CD4-positive, alpha-beta T cell treated with Interleukin-12 subunit alpha and Interleukin-12 subunit beta, for 1 hour (primary cell): Measurements from ENCODE around the gene CH25H.
A peak's percentile ranks its signal among the peaks of the same experiment; 100 is the strongest.
"Not testable (repeated sequence)": the region's sequence is repeated elsewhere in the genome, so short reads cannot be mapped to it uniquely, and the experiment has no call there.

ENCODE experiments used
- DNase-seq: peaks from one replicate; pipeline ENCODE4 v3.0.0-alpha.2; 2020

CH25H gene, protein sequence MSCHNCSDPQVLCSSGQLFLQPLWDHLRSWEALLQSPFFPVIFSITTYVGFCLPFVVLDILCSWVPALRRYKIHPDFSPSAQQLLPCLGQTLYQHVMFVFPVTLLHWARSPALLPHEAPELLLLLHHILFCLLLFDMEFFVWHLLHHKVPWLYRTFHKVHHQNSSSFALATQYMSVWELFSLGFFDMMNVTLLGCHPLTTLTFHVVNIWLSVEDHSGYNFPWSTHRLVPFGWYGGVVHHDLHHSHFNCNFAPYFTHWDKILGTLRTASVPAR

DNA sequence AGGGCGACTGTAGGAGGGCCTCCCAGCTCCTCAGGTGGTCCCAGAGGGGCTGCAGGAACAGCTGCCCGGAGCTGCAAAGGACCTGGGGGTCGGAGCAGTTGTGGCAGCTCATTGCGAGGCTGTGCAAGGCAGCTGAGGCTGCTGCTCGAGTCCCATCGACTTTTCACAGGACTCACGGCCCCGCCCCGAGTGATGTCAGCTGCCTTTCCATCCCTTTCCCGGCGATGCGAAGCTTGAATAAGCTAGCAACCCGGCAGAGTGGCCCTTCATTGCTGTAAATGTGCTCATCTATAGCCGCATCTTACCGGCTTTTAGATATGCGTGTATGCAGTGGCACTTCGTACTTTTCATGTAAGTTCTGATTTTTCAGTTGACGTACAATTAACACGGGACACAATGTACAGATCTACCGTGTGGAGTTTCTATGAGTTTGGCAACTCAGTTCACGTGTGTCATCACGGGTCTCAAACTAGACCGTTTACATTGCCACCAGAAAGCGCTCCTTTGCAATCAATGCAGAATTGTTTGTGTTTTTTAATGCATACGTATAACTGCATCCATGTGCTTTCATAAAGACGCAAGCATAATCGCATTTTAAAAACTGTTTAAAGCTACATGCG, at the start of gene CH25H:
Gene CH25H, minus strand, starts transcription at position 137 of the 620 bp plus-strand sequence. Its CDS starts 25 bp downstream, at position 112.
- DNase-seq, result peak; percentile 29

DNA sequence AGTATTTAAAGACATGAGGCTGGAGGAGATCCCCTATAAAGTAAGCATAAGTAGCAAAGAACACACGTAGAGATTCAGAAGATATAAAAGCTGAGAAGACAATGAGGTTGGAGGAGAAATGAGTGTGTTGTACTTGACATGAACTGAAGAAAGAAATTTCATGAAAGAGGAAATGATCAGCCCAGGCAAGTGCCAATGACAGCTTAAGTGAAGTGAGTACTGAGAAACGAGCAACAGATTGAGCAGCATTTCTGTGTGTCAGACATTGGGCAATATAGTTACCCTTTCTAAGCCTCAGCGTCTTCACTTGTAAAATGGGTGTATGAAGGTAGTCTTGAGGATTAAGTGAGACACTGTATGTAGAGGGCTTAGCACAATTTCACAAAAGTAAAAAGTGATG, 49.2 kb upstream of the CH25H start:
- no peak for DNase-seq

DNA sequence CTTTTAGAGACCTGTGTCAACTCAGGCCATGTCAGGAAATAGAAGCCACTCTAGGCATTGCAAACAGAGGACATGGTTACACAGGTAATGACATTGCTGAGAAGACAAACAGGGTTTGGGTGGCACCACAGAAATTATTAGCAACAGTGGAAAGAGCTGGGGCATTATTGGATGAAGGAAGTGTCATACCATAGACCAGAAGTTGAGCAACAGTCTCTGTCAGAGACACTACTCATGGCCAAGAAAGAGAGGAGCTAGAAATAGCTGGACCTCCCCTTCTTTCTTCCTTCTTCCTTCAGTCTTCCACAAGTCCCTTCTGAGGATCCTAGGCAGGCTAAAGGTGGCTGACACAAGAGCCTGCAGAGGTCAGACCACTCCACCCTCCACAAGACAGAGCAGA, 48.7 kb upstream of the CH25H start:
- DNase-seq, result no peak

DNA sequence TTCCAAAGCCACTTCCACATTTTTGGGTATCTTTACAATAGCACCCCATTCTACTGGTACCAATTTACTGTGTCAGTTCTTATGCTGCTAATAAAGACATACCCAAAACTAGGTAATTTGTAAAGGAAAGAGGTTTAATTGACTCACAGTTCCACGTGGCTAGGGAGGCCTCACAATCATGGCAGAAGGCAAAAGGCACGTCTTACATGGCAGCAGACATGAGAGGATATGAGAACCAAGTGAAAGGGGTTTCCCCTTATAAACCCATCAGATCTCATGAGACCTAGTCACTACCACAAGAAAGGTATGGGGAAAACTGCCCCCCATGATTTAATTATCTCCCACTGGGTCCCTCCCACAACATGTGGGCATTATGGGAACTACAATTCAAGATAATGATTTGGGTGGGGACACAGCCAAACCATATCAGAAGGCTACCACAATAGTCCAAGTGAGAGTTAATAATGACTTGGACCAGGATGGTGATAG, 48.0 kb upstream of the CH25H start:
- DNase-seq, result not testable (repeated sequence)

DNA sequence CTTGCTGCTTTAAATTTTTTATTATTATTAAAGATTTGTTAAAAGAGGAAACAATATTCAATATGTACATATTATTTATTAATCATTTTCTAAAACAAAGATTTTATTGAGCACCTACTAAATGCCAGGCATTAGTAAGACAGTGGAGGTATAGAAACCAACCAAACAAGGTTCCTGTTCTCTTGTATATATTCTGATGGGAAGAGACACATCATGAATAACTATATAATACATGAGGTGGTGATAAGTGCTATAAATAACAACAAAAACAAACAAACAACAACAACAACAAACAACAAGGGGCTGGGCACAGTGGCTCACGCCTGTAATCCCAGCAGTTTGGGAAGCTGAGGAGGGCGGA, 45.1 kb upstream of the CH25H start:
- DNase-seq, result no peak

DNA sequence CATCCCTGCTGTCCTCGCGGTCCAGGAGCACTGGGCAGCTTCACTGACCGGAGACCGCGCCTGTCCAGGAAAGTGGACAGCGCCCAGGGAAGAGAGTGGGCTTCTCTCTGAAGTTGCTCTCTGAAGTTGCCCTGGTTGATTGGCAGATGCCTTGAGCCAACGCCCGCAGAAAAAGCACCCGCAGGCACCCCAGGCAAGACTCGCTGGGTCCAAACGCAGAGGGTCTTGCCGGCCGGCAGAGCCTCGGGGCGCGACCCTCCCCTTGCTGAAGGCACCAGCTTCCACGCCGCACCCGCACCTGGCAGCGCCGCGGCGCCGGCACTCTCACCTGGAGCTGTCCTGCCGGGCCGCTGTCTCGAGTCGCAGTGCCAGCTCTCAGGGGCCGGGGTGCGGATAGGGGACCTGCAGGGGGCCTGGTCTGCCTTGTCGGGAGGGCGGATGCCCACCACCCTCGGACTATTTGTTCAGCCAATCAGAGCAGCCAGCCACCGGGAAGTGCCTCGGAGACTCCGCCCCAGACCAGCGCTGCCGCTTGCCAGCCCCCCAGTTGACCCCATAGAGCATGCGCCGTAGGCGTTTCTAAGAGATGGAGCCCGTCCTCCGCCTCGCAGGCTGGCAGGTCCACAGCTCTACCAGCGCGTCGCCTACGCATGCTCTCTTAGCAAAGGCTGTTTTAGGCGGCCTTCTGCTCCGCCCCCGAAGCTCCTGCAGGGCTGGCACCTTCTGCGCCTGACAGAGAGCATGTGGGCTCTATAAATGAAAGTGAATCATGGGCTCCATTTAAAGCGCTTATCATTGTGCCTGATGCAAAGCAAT, 44.5 kb upstream of the CH25H start, which contains the start of gene LIPA:
Gene LIPA, minus strand, starts transcription at position 367 of the 816 bp plus-strand sequence. CDS start 4,127 bp downstream, outside the sequence.
- DNase-seq, result peak; percentile 98

DNA sequence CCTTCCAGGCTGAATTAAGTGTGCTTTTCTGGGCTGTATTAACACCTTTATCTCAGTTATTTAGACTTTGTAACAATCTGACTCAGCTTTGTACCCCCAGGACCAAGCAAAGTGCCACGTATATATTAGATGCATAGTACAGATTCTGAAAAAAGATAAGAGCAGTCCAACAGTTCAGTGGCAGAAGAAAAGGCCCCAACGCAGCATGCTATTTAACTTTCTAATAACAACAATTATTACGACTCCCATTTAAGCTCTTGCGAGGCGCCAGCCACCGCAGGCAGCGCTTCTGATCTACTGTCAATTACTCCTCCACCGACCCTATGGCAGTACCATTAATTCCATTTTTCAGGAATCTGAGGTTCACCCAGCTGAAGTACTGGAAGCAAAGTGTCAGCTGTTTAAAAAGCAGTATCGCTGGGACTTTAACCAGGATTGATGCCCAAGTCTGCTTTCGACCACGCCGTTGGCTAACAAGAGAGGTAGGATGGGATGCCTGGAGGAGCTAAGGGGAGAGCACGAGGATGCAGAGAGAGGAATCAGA, 43.8 kb upstream of the CH25H start:
- DNase-seq, result no peak

DNA sequence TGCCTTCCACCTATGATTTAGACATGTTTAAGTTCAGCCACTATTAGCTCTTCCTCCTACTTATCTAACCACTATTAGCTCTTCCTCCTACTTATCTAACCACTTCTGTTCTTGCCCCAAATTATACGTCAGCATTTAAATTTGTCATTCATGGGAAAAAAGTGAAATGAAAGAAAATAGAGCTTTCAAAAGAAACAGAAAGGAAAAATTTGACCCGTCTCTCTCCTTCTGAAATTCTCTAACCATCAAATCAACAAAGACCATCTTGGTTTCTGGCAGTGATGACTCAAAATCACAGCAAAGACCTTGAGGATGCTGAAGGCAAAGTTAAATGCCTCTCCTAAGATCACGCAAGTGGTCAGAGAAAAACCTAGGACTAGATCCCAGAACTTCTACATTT, 41.9 kb upstream of the CH25H start:
- DNase-seq, result no peak

DNA sequence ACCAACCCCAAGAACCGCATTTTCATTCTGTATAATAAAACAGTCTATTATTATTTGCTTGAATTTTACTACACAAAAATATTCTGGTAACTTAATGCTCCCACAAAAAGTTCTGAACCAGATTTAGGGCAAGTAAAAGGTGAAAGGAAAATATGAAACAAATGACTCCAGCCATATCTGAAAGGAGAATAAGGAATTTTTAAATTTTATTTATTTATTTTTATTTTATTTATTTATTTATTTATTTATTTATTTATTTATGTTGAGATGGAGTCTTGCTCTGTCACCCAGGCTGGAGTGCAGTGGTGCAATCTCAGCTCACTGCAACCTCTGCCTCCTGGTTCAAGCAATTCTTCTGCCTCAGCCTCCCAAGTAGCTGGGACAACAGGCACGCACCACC, 40.5 kb upstream of the CH25H start:
- DNase-seq, result not testable (repeated sequence)

DNA sequence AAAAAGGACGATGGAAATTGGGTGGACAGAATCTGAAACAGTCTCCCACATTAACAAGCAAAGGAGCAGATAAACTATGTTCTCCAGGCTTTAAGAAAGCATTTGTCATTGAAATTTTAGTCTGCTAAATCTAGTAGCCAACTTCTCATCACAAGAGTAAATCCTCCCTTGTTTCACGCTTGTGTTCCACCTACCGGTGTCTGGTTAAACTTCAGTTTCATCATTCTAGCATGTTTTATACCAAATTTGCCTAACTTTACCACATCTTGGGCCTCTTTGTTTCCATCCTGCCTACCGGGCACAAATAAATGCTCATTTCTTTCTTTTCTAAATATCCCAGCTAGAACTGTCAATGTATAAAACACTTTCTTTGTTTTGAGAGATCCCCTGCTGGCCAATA, 38.7 kb upstream of the CH25H start:
- no peak for DNase-seq

DNA sequence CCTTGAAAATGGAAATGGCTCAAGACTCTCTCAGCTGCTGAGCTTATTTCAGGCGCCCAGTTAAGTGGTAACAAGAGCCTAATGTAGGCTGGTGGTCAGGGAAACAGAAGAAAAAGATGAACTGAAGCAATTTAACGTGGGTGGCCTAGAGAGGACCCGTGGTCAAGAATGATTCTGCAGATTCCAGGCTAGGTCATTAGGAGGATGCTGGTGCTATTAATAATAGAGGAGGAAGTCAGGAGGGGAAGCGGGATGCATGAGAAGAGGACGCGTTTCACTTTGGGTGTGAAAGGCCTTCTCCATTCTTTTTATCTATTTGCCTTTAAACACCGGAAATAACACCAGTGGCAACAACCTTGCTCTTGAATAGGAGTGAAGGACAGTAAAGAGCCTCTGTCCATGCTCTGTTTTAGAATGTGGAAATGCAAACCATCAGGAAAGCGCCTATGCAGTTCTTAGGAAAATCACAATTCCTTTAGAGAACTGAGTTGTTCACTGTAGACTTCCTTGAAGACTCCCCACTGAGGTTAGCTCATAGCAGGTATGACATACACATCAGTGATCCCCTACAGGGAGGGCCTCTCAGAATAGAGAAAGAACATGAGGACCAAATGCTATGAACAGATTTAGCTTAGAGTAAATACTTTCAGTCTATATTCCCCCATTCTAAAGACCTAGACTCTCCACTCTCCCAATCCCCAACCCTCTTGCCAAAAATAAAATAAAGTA, 35.9 kb upstream of the CH25H start:
- no peak for DNase-seq

DNA sequence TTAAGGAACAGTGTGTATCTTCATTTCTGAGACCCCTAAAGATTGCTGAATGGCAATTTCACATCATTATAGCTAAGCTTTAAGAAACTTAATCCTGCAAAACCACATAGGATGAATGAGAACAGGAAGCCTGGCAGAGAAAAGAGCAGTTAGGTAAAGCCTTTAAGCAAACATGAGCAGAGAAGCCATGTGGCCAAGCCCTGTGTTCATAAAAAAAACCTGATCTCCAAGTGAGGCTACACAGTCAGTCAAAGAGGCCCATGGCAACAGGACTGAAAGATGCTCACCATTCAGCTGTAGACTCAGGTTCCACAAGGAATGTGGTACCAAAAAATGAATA, 35.2 kb upstream of the CH25H start:
- DNase-seq, result no peak

DNA sequence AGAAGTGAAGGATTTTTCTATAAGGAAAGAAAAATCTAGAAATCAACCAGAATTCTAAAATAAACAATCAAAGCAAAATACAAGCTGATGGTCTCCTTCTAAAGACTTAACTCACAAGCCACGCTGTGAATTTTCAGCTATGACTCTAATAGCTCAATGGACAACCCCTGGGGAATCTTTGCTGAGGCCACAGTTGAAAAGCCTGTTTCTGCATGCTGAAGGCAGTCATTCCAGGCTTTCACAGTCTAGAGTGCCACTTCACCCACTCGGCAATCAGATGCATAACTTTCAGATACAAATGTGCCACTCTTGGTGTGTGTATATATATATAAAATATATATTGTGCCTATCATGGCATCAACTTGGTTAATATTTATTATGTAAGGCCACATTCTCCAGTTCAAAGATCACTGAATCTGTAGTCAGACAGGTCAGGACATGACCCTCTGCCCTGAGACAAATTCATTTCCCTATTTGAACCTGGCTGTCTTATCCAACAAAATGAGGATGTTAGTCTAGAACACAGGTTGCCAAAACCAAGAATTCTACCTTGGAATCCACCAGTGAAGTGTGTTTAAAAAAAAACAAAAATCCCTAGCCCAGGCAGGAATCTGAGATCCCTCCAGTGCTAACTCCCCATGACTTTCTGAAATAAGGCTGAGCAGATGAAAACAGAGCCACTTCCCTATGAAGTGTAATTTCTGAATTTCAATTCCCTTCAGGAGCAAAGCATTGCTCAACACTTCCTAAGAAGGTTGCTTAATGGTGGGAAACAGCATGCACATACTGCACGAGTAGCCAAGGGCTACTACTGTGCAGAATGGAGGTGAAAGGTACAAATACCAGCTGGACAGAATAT, 34.6 kb upstream of the CH25H start:
- DNase-seq, result no peak

DNA sequence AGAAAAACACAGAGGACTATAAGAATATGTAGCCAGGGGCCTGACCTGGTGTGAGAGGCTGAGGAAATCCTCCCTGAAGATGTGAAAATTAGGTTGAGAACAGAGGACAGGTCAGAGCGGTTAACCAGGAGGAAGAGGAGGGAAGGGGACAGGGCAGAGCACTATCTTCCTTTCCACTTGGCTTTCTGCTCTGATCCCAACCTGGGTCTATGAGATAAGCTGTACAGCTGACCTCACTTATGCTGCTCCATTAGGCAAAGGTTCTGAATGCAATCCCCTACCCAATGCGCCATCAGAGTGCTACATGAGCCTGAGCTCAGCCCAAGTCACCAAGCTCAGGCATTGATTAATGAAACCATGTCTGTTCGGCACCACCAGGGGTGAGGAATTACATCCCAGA, 33.9 kb upstream of the CH25H start:
- no peak for DNase-seq

DNA sequence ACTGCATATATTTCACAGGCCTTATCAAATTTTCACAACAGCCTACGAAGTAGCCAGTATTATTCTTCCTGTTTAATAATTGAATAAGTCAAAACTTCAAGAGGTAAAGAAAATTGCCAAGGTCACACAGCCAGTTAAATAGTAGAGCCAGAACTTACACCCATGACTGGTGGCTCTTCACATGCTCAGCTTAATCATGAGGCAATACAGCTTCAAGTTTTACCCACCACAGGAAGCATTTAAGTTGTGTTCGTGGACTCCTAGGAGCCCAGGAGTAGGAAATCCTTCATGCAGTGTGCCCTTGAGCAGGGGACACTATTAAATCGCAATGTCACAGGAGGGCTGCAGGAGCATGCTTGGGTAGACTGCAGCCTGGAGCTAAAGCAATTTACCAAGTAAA, 33.4 kb upstream of the CH25H start:
- DNase-seq, result no peak

DNA sequence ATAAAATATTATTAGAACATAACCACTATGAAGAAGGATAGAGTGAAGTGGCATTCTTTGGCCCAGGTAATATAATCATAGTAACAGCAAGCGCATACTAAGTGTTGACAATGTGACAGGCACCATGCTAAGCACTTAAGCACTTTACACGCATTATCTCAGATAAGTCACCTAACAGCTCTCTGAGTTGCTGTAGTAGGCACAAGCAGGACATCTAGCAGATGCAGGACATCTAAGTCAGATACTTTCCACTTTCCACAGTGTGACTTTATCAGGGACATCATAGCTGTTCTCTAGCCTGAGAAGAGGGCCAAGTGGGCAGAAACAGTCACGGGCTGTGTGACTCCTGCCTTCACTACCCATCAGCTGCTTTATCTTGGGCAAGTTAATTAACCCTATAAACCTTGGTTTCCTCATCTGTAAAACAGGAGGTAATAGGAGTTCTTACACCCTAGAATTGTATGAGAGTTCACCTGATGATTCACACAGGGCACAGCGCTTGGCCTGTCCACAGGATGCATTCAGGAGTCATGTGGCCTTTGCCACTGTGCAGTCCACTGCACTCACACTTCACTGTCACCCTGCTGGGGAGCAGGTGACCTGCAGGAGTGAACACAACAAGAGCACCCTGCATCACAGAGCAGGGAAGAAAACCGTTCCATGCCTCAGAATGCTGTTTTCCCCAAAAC, 32.0 kb upstream of the CH25H start:
- no peak for DNase-seq

DNA sequence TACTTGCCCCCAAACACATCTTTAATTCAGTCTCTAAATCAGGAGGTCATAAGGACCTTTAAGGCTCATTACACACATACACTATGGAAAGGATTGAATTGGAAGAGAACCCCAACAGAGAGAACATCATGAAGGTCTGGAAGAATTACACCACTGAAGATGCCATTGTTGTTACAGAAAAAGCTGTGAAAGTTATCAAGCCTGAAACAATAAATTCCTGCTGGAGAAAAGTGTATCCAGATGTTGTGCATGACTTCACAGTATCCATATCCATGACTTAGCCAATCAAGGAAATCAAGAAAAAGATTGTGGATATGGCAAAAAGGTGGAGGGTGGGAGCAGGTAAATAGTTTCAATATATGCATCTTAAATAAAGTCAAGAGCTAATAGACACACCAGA, 30.7 kb upstream of the CH25H start:
- no peak for DNase-seq

DNA sequence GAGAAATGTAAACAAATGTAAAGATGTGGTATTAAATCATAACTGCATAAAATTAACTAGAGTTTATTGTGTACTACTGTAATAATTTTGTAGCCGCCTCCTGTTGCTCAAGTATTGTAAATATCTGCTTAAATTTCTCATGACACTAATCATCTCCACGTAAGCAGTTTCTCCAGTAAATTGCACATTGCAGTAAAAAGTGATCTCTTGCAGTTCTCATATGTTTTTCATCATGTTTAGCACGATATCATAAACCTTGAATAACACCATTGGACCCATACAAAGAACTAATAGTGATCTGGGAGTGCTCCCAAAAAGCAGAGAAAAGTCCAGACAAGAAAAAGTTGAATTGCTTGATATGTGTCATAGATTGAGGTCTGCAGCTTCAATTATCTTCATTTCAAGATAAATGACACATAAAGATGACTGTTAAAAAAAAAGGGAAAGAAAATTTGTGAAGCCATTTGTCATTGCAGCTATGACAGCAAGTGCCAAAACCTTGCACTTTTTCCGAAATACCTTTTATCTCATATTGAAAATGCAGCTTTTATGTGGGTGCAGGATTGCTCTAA, 29.2 kb upstream of the CH25H start:
- DNase-seq, result no peak

DNA sequence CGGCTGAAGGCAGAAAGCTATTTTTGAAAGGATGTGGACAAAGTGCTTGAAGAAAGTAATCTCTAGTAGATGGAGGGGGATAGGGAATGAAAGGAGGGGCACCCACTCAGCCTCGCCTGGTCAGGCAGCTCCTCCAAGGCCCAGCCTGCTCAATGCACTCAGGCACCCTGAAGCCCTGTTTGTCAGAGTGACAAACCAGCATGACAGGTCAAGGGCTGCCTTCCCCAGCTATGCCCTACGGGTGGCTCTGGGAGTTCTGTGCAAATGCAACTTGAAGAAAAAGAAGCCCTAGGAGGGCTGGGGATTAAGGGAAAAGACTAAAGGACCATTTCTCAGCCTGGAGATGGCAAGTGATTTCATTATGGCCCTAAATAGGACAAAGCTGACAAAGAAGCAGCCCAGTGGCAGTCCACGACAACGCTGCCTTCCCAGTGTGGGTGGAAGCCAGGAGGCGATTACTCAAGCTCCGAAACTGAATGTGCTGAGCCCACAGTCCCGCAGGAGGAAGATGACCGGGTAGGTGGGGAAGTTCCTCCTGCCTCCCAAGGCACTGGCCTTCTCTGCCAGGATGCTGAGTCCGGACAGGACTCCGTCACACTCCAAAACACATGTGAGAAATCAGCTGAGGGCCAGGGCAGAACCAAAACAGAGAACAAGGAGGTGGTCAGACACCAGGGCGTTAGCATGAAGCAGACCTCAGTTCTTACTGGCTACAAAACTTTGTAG, 28.1 kb upstream of the CH25H start:
- DNase-seq, result no peak

DNA sequence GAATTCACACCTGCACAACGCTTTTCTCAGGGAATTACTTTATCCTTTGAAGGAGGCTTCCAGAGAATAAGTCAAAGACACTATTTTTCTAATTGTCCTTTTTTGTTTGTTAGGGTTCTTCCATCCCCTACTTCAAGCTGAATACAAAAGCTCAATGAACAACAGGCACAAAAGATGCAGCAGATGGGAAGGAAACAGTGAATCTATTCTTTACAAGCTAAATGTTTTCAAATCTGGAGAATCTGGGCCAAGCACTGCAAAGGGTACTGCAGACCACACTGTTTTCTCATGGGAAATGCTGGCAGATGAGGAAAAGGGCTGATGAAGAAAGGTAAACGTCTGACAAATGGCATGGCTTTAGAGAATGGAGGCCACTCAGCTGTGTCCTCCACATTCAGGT, 25.9 kb upstream of the CH25H start:
- DNase-seq, result no peak
